NT2/D1 (cell line): ENCODE data around the gene SMC1B.

Experiments
- SUZ12 ChIP-seq: IDR thresholded peaks from 2 replicates; pipeline ENCODE4 v1.6.1; 2011; ENCODE audit not compliant: insufficient read length, insufficient read depth; ENCODE audit errors: extremely low read depth
- YY1 ChIP-seq: IDR thresholded peaks from 2 replicates; pipeline ENCODE4 v1.6.1; 2011; ENCODE audit not compliant: insufficient read length, insufficient read depth

DNA sequence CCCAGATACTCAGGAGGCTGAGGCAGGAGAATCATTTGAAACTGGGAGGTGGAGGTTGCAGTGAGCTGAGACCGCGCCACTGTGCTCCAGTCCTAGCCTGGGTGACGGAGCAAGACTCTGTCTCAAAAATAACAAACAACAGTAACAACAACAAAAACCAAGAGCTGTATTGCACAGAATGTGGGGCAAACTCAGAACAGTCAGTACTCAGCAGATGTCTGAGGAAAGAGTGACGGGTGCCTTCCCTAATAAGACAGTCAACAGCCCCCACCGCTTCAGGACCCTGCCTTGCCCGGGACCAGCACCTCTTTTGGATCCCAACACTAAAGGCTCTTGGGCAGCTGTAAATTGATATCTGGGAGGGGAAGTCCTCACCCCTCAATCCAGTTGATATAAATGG lies 40.4 kb upstream of the SMC1B start:
- no peak for TF ChIP-seq YY1
- no peak for TF ChIP-seq SUZ12
